Suprapubic skin (tissue), 3 donors: ENCODE measurements around the gene TENT4A.

Experiments
- CTCF ChIP-seq, 2 donors: fragments of 200-600 bp in 1 of 2; fragments of 450-650 bp in 1 of 2; sonication (generic) in 1 of 2; IDR thresholded peaks; one replicate each; pipeline ENCODE4 v1.5.1; 2016 to 2019; ENCODE audit warnings: antibody characterized with exemption in 2 of 2, mild to moderate bottlenecking in 1 of 2, moderate library complexity in 1 of 2
- EP300 ChIP-seq: sonication (generic); formaldehyde crosslinking; IDR thresholded peaks from one replicate; pipeline ENCODE4 v1.6.1; 2017; ENCODE audit warnings: antibody characterized with exemption
- POLR2A ChIP-seq, 2 donors: fragments of 450-650 bp; IDR thresholded peaks; one replicate each; pipeline ENCODE4 v1.6.1; 2017; ENCODE audit warnings: antibody characterized with exemption in 2 of 2, mild to moderate bottlenecking in 2 of 2, moderate library complexity in 2 of 2

- no peak for TF ChIP-seq EP300
- TF ChIP-seq CTCF (IDR thresholded peaks at IDR 0.05), result no peak
- TF ChIP-seq POLR2A (IDR thresholded peaks at IDR 0.05), result no peak
Observed at GRCh38 chr5:6722015-6722414, 8.8 kb downstream of the TENT4A start.
